ENCODE measurements around the gene GJA4. TPM values are rescaled to one million over a fixed set of nuclear protein-coding genes. Genes with fewer than 3 reads are reported as not detected.

The GJA4 gene
- total RNA-seq, 4 donors from 2014 or later, result 9.9 to 56.1 (median 34.2) TPM

DNA sequence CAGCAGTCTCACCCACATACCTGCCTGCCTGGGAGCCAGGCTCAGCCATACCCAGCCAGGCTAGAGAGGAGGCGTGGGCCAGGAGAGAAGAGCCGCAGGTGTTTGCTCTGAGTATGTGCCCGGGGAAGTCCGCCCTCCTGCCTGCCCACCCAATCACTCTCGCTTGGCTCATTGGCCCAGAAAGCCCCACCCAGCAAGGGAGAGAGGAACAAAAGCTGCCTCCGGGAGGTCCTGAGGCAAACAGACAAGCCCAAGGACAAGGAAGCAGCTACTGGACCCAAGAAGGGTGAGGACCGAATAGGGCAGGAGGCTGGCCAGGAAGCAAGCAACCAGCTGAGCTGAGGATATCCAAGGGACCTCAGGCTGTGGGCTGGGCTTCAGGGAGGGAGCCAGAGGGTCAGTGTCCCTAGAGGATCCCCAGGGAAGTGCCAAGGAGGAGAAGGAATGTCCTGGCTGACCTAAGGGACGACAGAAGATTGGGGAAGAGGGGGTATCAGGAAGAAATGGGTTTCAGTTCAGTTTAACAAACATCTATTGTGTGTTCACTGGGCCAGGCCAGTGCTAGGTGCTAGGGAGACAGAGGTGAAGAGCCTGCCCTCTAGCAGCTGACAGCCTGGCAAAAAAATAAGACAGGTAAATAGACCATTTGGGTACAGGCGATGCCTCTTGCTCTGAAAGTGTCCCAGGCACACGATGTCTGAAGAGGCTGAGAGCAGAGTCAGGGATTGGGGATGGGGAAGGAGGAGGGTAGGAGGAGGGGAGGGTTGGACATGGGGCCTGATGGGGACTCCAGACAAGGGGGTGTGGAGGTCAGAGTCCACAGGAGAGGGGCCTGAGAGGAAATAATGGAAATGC, 33.1 kb upstream of the GJA4 start, which contains the start of gene GJB4:
TSS of gene GJB4 (plus strand) at position 238 of the 855 bp plus-strand sequence. CDS start 1,515 bp downstream, outside the sequence.
- TF ChIP-seq CTCF (IDR thresholded peaks at IDR 0.05; ENCODE audit: low read depth), result no peak

DNA sequence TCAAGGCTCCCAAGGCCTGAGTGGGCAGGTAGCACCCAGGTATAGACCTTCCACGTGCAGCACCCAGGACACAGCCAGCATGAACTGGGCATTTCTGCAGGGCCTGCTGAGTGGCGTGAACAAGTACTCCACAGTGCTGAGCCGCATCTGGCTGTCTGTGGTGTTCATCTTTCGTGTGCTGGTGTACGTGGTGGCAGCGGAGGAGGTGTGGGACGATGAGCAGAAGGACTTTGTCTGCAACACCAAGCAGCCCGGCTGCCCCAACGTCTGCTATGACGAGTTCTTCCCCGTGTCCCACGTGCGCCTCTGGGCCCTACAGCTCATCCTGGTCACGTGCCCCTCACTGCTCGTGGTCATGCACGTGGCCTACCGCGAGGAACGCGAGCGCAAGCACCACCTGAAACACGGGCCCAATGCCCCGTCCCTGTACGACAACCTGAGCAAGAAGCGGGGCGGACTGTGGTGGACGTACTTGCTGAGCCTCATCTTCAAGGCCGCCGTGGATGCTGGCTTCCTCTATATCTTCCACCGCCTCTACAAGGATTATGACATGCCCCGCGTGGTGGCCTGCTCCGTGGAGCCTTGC, 31.5 kb upstream of the GJA4 start:
- TF ChIP-seq CTCF (IDR thresholded peaks at IDR 0.05; ENCODE audit: low read depth), result no peak

GRCh38 chr1:34761776-34762307, 31.0 kb upstream of the GJA4 start:
- no peak for TF ChIP-seq CTCF (IDR thresholded peaks at IDR 0.05; ENCODE audit: low read depth)

GRCh38 chr1:34762474-34763141, 30.2 kb upstream of the GJA4 start:
- no peak for TF ChIP-seq CTCF (IDR thresholded peaks at IDR 0.05; ENCODE audit: low read depth)

DNA sequence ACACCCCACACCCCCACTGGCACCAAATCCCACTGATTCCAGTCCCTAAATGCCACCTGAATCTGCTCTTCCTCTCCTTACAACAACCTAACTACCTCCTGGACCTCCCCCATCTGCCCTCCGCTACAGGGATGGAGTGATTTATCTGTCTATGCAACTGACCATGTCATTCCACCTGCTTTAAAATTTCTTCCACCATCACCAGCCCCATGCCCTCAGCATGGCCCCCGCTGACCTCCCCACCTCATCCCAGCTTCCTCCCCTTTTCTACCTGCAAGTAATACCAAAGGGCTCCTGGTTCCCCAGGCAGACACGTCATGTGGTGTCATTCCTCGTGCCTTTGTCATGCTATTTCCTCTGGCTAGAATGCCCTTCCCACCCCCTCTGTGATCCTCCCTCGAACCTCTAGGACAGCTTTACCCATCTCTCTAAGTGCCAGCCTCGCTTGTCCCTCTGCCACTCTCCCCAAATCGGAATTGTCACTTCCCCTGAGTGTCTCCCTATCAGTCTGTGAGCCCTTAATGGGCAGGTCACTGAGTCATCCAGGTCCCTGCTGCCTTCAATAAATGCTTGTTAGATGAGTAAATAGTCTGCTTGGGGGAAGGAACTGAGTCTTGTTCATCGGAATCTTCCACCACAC, 29.5 kb upstream of the GJA4 start:
- TF ChIP-seq CTCF (IDR thresholded peaks at IDR 0.05; ENCODE audit: low read depth), result no peak

DNA sequence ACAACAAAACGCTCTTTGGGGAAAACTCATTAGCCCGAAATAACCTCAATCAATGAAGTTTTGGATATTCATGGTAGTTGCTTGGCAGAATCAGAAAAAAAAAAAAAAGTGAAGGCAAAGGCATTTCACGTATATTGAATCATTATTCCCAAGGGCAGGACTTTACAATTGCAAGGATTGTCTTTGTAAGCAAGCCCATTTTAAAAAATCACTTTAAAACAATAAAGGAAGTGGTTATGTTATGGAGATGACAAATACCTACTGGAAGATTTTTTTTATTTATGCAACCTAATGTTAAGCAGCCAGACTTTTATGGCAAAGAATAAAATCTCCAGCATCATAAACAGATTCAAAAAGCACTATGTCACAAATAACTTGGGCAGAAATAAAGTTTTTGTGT, 23.9 kb upstream of the GJA4 start:
- TF ChIP-seq CTCF (IDR thresholded peaks at IDR 0.05; ENCODE audit: low read depth), result no peak

Data from subcutaneous adipose tissue (tissue), 4 donors.